Thoracic aorta (tissue), 2 donors: ENCODE results near the gene TMEM9. TPM values are rescaled to one million over a fixed set of nuclear protein-coding genes. Genes with fewer than 3 reads are reported as not detected.

Experiments
- ATAC-seq: fragments of 150-250 bp; one replicate; pipeline ENCODE4 v1.8.0; 2017; ENCODE audit warnings: low read depth; ENCODE audit not compliant: insufficient number of reproducible peaks, low FRiP score
- DNase-seq: peaks from one replicate; pipeline ENCODE4 v3.0.0-alpha.2; 2020; ENCODE audit warnings: low spot score
- H3K27ac ChIP-seq, 2 donors: fragments of 200-600 bp; sonication (generic); 1 replicate in 1 of 2; 2 replicates in 1 of 2; pipeline ENCODE4 v1.5.1; 2016; ENCODE audit warnings: mild to moderate bottlenecking in 2 of 2, moderate library complexity in 2 of 2
- H3K27me3 ChIP-seq: fragments of 200-600 bp; sonication (generic); replicated peaks from 2 replicates; pipeline ENCODE4 v1.6.0; 2016; ENCODE audit warnings: mild to moderate bottlenecking; ENCODE audit not compliant: insufficient read depth
- H3K36me3 ChIP-seq: fragments of 200-600 bp; sonication (generic); one replicate; pipeline ENCODE4 v1.5.1; 2016
- H3K4me1 ChIP-seq, 2 donors: fragments of 200-600 bp; sonication (generic); 1 replicate in 1 of 2; 2 replicates in 1 of 2; pipeline versions ENCODE4 v1.5.1 to v1.6.0; 2016; ENCODE audit warnings: low read depth in 2 of 2, mild to moderate bottlenecking in 1 of 2; ENCODE audit not compliant: control insufficient read depth in 1 of 2
- H3K4me3 ChIP-seq: fragments of 200-600 bp; sonication (generic); 2 replicates; pipeline ENCODE4 v1.5.1; 2016; ENCODE audit warnings: mild to moderate bottlenecking
- H3K9me3 ChIP-seq: fragments of 200-600 bp; sonication (generic); 2 replicates; pipeline ENCODE4 v1.5.1; 2016
- total RNA-seq, 2 donors: library from RNA; depleted of rRNA; stranded (reverse); fragments of >200 nt; gene quantifications; one replicate each; pipeline versions ENCODE4 v1.1.0 to v1.2.3, GENCODE V29; 2016
- TF ChIP-seq, protein P1 (sequence below): fragments of 200-600 bp; sonication (generic); IDR thresholded peaks from one replicate; pipeline ENCODE4 v1.5.1; 2019; ENCODE audit warnings: antibody characterized with exemption

TMEM9 gene
- total RNA-seq, 2 donors from 2014 or later, result 30.0 to 58.2 TPM

DNA sequence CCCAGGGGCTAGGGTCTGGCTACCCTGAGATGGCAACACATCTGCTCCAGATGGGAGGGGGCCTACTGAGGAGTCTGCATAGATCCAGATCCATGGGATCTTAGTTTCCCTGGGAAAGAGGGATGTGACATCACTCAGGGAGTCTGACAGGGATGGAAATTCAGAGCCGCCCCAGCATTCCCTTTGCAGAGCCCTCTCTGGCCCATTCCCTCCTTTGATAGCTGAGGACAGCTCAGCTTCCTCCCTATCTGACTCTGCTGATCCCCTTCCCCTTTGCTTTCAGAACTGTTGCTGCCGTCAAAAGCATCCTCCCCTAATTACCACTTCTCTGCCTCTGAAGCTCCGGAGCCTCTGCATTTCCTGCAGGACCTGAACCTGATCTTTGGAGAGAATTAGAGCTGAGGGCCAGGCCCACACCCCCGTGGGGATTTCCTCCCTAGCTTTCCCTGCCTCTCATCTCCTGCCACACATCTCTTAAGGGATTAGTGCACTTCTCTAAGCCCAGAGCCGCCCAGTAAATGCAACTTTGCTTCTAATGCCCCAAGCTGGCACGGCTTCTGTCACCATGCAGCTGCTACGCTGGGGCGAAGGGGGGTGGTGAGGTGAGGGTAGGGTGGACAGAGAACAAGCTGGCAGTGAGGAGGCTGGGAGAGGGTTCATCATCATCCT is 17.8 kb downstream of the TMEM9 start:
- peak overlapping the region; percentile 54 to 57 for H3K27ac ChIP-seq

DNA sequence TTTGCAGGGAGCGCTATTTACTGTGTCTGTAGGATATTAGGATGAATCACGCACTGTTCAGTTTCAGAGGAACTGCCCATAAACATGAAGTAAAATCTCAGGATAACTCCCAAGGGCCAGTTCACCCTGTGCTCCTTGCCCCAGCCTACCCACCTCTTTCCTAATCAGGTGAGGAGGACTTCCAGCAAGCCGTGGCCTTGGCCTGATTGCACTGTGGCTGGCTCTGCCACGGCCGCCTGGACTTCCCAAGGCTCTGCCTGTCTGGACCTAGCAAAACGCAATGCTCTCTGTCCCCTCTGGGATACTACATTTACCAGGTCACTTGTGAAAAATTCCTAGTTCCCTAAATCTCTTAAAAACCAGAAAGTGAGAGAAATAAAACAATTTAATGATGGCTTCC is 19.9 kb downstream of the TMEM9 start:
- DNase-seq (no peak), ATAC-seq (no peak)
- TF ChIP-seq, protein P1, sequence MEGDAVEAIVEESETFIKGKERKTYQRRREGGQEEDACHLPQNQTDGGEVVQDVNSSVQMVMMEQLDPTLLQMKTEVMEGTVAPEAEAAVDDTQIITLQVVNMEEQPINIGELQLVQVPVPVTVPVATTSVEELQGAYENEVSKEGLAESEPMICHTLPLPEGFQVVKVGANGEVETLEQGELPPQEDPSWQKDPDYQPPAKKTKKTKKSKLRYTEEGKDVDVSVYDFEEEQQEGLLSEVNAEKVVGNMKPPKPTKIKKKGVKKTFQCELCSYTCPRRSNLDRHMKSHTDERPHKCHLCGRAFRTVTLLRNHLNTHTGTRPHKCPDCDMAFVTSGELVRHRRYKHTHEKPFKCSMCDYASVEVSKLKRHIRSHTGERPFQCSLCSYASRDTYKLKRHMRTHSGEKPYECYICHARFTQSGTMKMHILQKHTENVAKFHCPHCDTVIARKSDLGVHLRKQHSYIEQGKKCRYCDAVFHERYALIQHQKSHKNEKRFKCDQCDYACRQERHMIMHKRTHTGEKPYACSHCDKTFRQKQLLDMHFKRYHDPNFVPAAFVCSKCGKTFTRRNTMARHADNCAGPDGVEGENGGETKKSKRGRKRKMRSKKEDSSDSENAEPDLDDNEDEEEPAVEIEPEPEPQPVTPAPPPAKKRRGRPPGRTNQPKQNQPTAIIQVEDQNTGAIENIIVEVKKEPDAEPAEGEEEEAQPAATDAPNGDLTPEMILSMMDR, result no peak
- peaks cover 18% of the 10 kb centered on the region for H3K36me3 ChIP-seq
- H3K4me3 ChIP-seq, result no peak overlapping the region
- H3K27ac ChIP-seq, result no peak overlapping the region
- no peaks in the 10 kb centered on the region for H3K9me3 ChIP-seq
- H3K27me3 ChIP-seq, result no peaks in the 10 kb centered on the region
- peaks cover 9 to 18% of the 10 kb centered on the region in 2 donors for H3K4me1 ChIP-seq

More for the DNA sequence above, 17.8 kb downstream of the TMEM9 start:
- no peak for DNase-seq
- ATAC-seq, result no peak
- Histone ChIP-seq H3K27me3 (no peaks in the 10 kb centered on the region), H3K4me1 (peaks cover 9 to 18% of the 10 kb centered on the region in 2 donors), H3K36me3 (peaks cover 24% of the 10 kb centered on the region), H3K9me3 (no peaks in the 10 kb centered on the region), H3K4me3 (no peak overlapping the region)
- TF ChIP-seq, protein P1, result no peak

DNA sequence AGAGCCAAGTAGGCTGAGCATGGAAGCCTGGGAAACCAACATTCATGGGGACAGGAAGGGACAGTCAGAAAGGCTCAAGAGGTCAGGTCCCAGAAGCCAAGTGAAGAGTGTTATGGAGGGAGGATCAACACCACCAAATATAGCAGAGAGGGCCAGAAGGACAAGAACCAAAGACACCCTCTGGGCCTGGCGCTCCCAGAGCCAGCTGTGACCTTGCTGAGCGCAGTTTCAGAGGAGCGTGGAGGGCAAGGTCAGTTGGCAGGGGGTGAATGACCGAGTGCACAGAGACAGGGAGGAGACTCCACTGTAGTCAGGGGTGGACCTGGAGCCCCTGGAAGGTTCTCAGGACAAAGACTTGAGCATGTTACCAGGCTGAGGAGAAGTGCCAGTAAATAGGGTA is 22.9 kb downstream of the TMEM9 start:
- ATAC-seq (no peak), DNase-seq (no peak)
- no peak overlapping the region for H3K27ac ChIP-seq
- no peaks in the 10 kb centered on the region for H3K9me3 ChIP-seq
- H3K27me3 ChIP-seq, result no peaks in the 10 kb centered on the region
- TF ChIP-seq, protein P1, result no peak
- H3K4me1 ChIP-seq, result no peaks in the 10 kb centered on the region
- H3K36me3 ChIP-seq, result peaks cover 18% of the 10 kb centered on the region
- H3K4me3 ChIP-seq, result no peak overlapping the region

DNA sequence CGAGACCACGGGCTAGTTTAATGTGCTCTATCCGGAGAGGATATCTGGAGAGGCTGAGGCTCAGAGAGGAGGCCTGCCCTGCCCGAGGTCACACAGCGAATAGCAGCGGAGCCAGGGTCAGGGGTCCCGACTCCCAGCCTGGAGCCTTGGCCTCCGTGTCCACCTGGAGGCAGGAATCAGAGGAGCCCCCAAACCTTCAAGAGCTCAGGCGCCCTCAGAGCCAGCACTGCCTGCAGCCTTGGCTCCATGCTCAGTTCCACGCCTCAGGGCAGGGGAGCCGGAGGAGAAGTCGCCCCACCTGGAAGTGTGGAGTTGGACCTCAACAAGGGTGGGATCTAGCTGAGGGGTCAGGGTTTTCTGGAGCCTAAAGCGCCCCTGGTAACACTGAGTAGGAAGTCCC is 25.3 kb downstream of the TMEM9 start:
- Histone ChIP-seq H3K4me1 (no peaks in the 10 kb centered on the region), H3K27me3 (no peaks in the 10 kb centered on the region), H3K27ac (no peak overlapping the region), H3K9me3 (no peaks in the 10 kb centered on the region), H3K36me3 (peaks cover under 1% of the 10 kb centered on the region), H3K4me3 (no peak overlapping the region)
- DNase-seq, result no peak
- TF ChIP-seq, protein P1, result no peak
- no peak for ATAC-seq

DNA sequence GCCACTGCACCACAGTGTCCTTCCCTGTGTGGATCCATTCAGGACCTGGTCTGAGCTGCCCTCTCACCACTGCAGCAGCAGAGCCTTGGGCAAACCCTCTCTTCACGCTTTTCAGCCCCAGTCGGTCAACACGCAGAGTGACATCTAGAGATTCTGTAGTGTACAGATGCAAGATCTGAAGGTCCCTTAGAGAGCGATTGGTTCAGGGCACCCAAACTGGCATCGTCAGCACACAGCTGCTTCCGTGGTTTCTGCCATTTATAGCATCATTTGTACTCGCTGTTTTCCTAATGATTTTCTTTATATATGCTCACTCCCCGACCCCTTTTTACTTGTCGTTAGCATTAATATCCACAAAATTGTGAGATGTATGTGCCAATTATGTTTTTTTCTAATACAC is 25.8 kb downstream of the TMEM9 start:
- no peaks in the 10 kb centered on the region for H3K27me3 ChIP-seq
- H3K4me1 ChIP-seq, result no peaks in the 10 kb centered on the region
- DNase-seq, result no peak
- ATAC-seq, result no peak
- TF ChIP-seq, protein P1, result no peak
- H3K4me3 ChIP-seq, result no peak overlapping the region
- H3K9me3 ChIP-seq, result no peaks in the 10 kb centered on the region
- no peak overlapping the region for H3K27ac ChIP-seq
- no peaks in the 10 kb centered on the region for H3K36me3 ChIP-seq
